GM19438 (cell line): ENCODE data around the gene ZBED6.
"Not testable (repeated sequence)": the region's sequence is repeated elsewhere in the genome, so short reads cannot be mapped to it uniquely, and the experiment has no call there.

Source experiments
- ATAC-seq: cut with Tn5 transposase; IDR thresholded peaks from one replicate; pipeline ENCODE4 v1.9.1; 2021; ENCODE audit warnings: low read depth; ENCODE audit not compliant: unreplicated experiment

The ZBED6 gene

GRCh38 chr1:203795441-203796235, at the start of gene ZBED6, which contains the start of gene ZC3H11A:
TSS of gene ZBED6 (plus strand) at chr1:203795623. CDS start at chr1:203797523, 1,900 bp downstream.
TSS of gene ZC3H11A (plus strand) at chr1:203795623. CDS start at chr1:203817071, 21,448 bp downstream.
- peak; percentile 97 for ATAC-seq

- no peak for ATAC-seq
Measured at GRCh38 chr1:203746281-203746680, 49.1 kb upstream of the ZBED6 start.

GRCh38 chr1:203751051-203751450, 44.4 kb upstream of the ZBED6 start:
- no peak for ATAC-seq

GRCh38 chr1:203751618-203752361, 43.6 kb upstream of the ZBED6 start:
- not testable (repeated sequence) for ATAC-seq

GRCh38 chr1:203754455-203754864, 41.0 kb upstream of the ZBED6 start:
- ATAC-seq = peak; percentile 56

- no peak for ATAC-seq
Measured at GRCh38 chr1:203756036-203756435, 39.4 kb upstream of the ZBED6 start.

- ATAC-seq = not testable (repeated sequence)
Measured at GRCh38 chr1:203758749-203759148, 36.7 kb upstream of the ZBED6 start.

- ATAC-seq = no peak
Measured at GRCh38 chr1:203760506-203760905, 34.9 kb upstream of the ZBED6 start.

GRCh38 chr1:203761958-203762357, 33.5 kb upstream of the ZBED6 start:
- not testable (repeated sequence) for ATAC-seq

GRCh38 chr1:203763505-203763904, 31.9 kb upstream of the ZBED6 start:
- ATAC-seq = no peak

GRCh38 chr1:203764105-203765028, 31.1 kb upstream of the ZBED6 start:
- no peak for ATAC-seq

GRCh38 chr1:203765029-203765837, 30.2 kb upstream of the ZBED6 start, which contains the start of gene LAX1:
TSS of gene LAX1 (plus strand) at chr1:203765183. CDS start at chr1:203765566, 383 bp downstream.
- peak; percentile 89 for ATAC-seq

- ATAC-seq = no peak
Measured at GRCh38 chr1:203768256-203768655, 27.2 kb upstream of the ZBED6 start.

- ATAC-seq = no peak
Measured at GRCh38 chr1:203769505-203770343, 25.7 kb upstream of the ZBED6 start.

GRCh38 chr1:203771901-203772301, 23.5 kb upstream of the ZBED6 start:
- no peak for ATAC-seq

GRCh38 chr1:203772836-203773235, 22.6 kb upstream of the ZBED6 start:
- ATAC-seq = no peak

- ATAC-seq = no peak
Measured at GRCh38 chr1:203776636-203777035, 18.8 kb upstream of the ZBED6 start.

- no peak for ATAC-seq
Measured at GRCh38 chr1:203777596-203777995, 17.8 kb upstream of the ZBED6 start.

GRCh38 chr1:203778146-203778545, 17.3 kb upstream of the ZBED6 start:
- ATAC-seq = no peak
